WTC11 (cell line): Measurements from ENCODE around the gene AHRR.

Source experiments
- AFF4 ChIP-seq: sonication (generic); formaldehyde crosslinking; IDR thresholded peaks from 2 replicates; pipeline ENCODE4 v1.8.1; 2023; ENCODE audit warnings: mild to moderate bottlenecking, missing genetic modification reagents, borderline replicate concordance
- CTCF ChIP-seq: fragments of 200-600 bp; IDR thresholded peaks from 2 replicates; pipeline ENCODE4 v1.8.0; 2022; ENCODE audit warnings: antibody characterized with exemption
- IRF2 ChIP-seq: sonication (generic); formaldehyde crosslinking; IDR thresholded peaks from 2 replicates; pipeline ENCODE4 v1.8.0; 2022; ENCODE audit warnings: low read depth, missing genetic modification reagents, borderline replicate concordance
- NR3C1 ChIP-seq: sonication (generic); formaldehyde crosslinking; conservative IDR thresholded peaks from 2 replicates; pipeline ENCODE4 v1.8.1; 2023; ENCODE audit warnings: low read depth, mild to moderate bottlenecking, missing genetic modification reagents
- PRDM15 ChIP-seq: sonication (generic); formaldehyde crosslinking; IDR thresholded peaks from 2 replicates; pipeline ENCODE4 v1.8.0; 2022; ENCODE audit warnings: missing genetic modification reagents
- SMAD3 ChIP-seq: sonication (generic); formaldehyde crosslinking; IDR thresholded peaks from 2 replicates; pipeline ENCODE4 v1.8.0; 2022; ENCODE audit warnings: missing genetic modification reagents, mild to moderate bottlenecking, borderline replicate concordance
- SP1 ChIP-seq: sonication (generic); formaldehyde crosslinking; conservative IDR thresholded peaks from 2 replicates; pipeline ENCODE4 v1.8.1; 2022; ENCODE audit warnings: missing genetic modification reagents
- USF2 ChIP-seq: sonication (generic); formaldehyde crosslinking; IDR thresholded peaks from 2 replicates; pipeline ENCODE4 v1.8.1; 2023; ENCODE audit warnings: mild to moderate bottlenecking, missing genetic modification reagents, moderate library complexity
- ZNF219 ChIP-seq: sonication (generic); formaldehyde crosslinking; IDR thresholded peaks from 2 replicates; pipeline ENCODE4 v1.8.0; 2023; ENCODE audit warnings: missing genetic modification reagents, mild to moderate bottlenecking, borderline replicate concordance
- ZNF232 ChIP-seq: sonication (generic); formaldehyde crosslinking; IDR thresholded peaks from 2 replicates; pipeline ENCODE4 v1.8.0; 2022; ENCODE audit warnings: mild to moderate bottlenecking, missing genetic modification reagents
- ZNF512 ChIP-seq: sonication (generic); formaldehyde crosslinking; IDR thresholded peaks from 2 replicates; pipeline ENCODE4 v1.8.1; 2022; ENCODE audit warnings: missing genetic modification reagents, borderline replicate concordance

- no peak for TF ChIP-seq PRDM15 (CRISPR knock-in tag)
- TF ChIP-seq ZNF232 (CRISPR knock-in tag): no peak
- TF ChIP-seq CTCF: no peak
- no peak for TF ChIP-seq IRF2 (CRISPR knock-in tag)
- no peak for TF ChIP-seq AFF4
- no peak for TF ChIP-seq NR3C1 (CRISPR knock-in tag)
- no peak for TF ChIP-seq SP1 (CRISPR knock-in tag)
- TF ChIP-seq USF2 (CRISPR knock-in tag): no peak
- no peak for TF ChIP-seq ZNF219 (CRISPR knock-in tag)
- TF ChIP-seq ZNF512: no peak
- TF ChIP-seq SMAD3 (CRISPR knock-in tag): no peak
Measured at GRCh38 chr5:452978-453710, 131.6 kb downstream of the AHRR start.
